IPS-18c (cell line): ENCODE results near the gene UIMC1.

Experiments used
- H3K4me3 ChIP-seq: 2 replicates; pipeline ENCODE4 v1.7.0; 2013; ENCODE audit warnings: low read depth, mild to moderate bottlenecking, low read length, moderate library complexity; ENCODE audit not compliant: insufficient read depth
- H3K9me3 ChIP-seq: one replicate; pipeline ENCODE4 v1.6.1; 2013; ENCODE audit warnings: mild to moderate bottlenecking, low read length, moderate library complexity; ENCODE audit not compliant: control insufficient read depth, insufficient read depth

UIMC1 gene

DNA sequence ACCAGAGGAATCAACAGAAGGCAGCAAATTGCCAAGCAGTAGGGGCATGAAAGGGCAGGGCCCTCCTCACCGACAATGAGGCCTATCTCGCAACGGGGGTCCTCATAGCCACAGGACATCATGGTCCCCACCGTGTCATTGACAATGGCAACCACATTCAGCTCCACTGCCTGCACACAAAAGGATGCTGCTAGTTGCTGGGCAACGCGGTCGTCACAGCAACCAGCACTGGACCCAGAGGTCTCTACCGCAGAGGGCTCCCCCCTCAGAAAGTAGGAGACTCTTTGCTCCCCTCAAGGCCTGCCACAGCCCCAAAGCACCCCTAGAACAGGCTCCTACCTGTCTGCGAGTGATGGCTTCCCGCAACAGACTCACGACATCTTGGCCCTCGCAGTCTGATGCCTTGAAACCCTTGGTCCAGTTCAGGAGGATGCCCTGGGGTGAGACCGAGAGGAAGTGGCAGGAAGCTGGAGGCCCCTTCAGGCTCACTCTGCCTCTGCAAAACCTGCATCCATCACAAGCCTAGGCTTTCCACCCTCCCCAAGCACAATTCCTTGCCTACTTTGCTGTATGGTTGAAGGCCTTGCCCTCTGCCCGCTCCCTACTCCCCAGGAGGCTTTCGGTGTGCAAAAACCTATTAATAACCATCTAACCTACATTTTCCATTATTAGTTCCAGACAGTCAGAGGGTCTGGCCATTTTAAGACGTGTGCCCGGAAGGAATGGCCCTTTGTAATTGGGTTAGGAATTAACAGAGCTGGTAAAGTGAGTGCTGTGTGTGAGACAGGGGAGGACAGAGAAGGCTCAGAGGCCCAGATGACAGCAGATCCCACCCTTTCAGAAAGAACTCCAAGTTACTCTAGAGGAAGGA lies 122.6 kb downstream of the UIMC1 start:
- Histone ChIP-seq H3K4me3 (no peak overlapping the region), H3K9me3 (no peaks in the 10 kb centered on the region)

DNA sequence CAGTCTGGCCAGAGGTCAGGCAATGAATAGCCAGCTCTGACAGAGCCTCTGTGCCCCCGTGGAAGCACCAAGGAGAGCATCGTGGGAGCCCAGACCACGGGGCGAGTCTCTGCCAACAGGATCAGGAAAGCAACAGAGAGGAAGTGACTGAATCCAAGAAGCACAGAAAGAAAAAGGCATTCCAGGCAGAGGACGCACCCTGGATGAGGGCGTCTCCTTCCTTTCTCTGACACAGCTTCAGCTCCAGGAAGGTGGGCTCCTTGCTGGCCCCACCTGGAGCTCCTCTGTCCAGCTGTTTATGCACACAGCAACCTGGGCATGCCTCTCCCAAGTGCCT lies 124.0 kb downstream of the UIMC1 start:
- H3K4me3 ChIP-seq = no peak overlapping the region
- no peaks in the 10 kb centered on the region for H3K9me3 ChIP-seq

DNA sequence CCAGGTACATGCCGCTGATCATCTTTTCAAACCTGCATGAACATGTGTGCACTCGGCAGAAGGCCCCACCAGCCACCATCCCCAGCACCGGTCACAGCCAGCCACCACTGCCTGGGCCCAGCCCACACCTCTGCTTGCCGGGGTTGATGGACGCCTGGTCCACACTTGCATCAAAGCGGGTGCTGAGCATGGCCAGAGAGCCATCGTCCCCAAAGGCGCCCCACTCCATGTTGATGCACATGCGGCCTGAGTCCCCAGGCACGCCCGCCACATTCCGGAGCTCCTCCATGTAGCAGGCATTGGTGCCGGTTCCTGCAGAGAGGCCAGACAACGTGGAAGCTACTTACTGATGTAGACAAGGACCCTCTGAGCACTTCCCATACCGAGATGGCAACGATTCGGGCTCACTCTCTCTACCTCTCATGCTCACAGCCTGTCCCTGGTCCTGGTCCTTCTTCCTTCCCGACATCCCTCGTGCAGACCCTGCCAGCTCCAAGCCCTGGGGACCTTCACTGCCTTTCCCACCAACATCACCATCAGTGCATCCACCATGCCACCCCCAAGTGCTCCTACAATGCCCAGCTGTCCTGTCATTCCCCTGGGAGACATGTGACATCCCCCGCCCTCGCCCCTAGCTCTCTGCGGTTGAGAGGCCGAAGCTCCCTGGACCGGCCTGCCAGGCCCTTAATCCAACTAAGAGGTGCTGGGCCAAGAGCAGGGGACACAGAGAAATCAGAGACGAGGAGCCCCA lies 124.6 kb downstream of the UIMC1 start:
- H3K9me3 ChIP-seq = no peaks in the 10 kb centered on the region

DNA sequence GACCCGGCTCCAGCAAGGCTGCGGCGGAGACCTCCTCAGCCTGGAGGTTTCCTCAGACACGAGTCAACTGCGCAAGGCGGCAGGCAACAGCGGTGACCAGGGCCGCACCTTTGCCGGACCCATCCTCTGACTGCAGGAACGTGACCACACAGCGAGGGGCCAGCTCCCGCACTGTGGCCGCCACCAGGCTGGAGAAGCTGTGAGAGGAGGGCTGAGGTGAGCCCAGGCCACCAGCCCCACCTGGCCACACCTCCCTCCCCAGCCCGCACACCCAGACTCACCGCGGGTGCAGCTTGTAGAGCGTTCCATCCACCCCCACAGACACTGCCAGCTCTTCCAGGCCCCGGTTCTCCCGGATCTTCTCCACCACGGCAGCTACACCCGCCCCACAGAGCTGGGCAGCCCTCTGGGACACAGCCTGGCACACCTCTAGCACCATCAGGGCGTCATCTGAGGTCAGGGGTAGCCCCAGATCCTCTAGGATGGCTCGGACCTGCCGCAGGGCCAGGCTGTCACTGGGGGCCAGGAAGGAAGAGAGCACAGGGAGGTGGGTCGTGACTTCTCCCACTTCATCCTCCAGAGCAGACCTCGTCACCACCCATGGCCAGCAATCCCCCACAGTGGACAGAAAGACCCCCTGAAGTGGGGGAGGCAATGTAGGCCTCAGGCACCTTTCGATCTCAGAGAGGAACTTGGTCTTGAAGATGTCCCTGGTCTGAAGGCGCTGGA lies 125.4 kb downstream of the UIMC1 start:
- no peaks in the 10 kb centered on the region for H3K9me3 ChIP-seq
- no peak overlapping the region for H3K4me3 ChIP-seq

More for the DNA sequence above, 124.6 kb downstream of the UIMC1 start:
- H3K4me3 ChIP-seq = no peak overlapping the region

DNA sequence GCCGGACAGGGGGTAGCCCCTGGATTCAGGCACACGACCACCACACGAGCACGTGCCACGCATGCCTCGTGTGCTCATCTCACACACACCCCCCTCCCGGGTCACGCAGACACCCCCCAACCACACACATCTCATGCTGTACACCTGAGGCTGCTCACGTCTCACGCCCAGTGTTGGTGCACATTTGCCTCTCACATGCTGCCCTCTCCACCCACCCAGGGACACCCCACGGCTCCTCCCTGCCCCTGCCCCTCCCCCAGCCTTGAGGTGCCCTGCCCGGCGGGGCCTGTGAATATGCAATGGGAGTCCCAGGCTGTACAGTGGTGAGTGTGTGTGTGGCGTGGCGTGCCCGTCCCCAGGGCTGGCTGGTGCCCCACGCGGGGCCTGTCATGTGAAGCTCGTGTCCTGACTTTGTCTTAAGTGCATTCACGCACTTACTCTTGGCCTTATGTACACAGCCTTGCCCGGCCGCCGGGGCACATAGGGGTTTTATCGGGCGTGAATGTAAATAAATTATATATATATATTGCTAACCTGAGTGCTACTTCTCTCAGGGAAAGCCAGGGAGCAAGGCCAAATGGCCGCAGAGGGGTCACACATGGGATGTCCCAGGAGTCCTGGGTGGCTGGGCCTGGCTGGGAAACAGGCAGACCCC lies 126.1 kb downstream of the UIMC1 start:
- Histone ChIP-seq H3K4me3 (no peak overlapping the region), H3K9me3 (no peaks in the 10 kb centered on the region)

DNA sequence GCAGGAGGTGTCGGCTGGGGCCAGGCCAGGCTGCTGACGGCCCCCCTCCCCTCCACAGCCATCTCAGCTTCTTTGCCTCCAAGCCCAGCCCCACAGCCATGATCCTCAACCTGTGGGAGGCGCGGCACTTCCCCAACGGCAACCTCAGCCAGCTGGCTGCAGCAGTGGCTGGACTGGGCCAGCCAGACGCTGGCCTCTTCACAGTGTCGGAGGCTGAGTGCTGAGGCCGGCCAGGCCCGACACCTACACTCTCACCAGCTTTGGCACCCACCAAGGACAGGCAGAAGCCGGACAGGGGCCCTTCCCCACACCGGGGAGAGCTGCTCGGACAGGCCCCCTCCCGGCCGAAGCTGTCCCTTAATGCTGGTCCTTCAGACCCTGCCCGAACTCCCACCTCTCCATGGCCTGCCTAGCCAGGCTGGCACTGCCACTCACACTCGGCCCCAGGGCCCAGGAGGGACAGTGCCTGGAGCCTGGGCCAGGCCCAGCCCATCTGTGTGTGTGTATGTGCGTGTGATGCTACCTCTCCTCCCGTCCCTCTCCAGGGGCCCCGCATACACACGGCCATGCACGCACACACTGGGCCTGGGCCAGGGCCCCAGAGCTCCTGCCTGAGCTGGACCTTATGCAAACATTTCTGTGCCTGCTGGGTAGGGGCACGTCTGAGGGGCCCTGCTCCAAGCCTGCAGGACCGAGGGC lies 126.8 kb downstream of the UIMC1 start:
- Histone ChIP-seq H3K4me3 (no peak overlapping the region), H3K9me3 (no peaks in the 10 kb centered on the region)

DNA sequence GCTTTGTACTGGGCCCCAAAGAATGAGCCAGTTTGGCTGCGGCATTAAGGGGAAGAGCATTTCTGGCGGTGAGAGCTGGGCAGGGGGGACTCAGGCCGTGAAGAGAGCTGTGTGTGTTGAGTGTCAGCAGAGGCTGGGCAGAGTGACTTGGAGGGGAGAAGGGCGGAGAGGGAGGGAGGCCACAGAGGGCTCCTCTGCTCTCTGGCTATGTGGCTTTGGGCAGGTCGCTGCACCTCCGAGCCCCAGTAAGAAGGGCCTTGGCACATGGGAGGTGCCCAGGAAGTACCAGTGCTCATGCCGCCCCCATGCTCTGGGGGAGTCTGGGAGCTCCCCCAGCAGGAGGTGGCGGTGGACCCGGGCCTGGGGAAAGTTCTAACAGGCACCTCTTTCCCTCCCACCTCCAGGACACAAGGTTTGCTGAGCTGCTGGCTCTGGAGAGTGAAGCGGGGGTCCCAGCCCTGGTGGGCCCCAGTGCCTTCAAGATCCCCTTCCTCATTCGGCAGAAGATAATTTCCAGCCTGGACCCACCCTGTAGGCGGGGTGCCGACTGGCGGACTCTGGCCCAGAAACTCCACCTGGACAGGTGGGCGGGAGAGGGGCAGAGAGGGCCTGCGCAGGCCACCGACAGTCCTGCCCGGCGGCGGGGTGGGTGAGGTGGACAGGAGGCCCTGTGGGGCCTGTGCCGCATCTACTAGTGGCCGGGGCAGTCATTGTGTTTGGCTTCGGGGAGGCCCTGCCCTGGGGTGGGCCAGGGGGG lies 127.5 kb downstream of the UIMC1 start:
- Histone ChIP-seq H3K4me3 (no peak overlapping the region), H3K9me3 (no peaks in the 10 kb centered on the region)

DNA sequence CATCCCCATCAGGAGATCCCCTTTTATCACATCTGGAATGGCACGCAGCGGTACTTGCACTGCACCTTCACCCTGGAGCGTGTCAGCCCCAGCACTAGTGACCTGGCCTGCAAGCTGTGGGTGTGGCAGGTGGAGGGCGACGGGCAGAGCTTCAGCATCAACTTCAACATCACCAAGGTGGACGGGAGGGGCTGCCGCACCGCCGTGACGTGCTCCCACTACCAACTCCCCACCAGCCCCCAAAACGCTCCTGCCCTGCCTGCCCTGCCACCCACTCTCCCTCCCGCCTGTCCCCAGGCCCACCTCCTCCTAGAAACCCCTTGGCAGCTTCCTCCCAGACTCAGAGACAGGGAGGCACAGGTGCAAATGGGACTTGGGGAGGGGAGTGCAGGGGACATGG lies 128.1 kb downstream of the UIMC1 start:
- Histone ChIP-seq H3K9me3 (no peaks in the 10 kb centered on the region), H3K4me3 (no peak overlapping the region)

DNA sequence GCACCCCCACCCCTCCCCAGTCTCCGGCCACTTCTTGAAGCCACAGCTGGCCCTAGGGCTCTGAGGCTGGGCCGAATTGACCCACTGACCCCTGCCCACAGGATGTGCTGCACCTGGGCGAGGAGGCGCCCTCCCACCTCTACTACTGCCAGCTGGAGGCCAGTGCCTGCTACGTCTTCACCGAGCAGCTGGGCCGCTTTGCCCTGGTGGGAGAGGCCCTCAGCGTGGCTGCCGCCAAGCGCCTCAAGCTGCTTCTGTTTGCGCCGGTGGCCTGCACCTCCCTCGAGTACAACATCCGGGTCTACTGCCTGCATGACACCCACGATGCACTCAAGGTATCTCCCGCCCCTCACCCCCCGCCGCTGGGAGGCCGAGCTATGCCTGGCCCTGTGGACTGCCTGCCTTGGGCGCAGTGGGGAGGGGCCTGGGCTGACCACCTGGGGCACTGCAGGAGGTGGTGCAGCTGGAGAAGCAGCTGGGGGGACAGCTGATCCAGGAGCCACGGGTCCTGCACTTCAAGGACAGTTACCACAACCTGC lies 128.7 kb downstream of the UIMC1 start:
- H3K9me3 ChIP-seq = no peaks in the 10 kb centered on the region
- no peak overlapping the region; the same call in 1 of the 2 replicates for H3K4me3 ChIP-seq

DNA sequence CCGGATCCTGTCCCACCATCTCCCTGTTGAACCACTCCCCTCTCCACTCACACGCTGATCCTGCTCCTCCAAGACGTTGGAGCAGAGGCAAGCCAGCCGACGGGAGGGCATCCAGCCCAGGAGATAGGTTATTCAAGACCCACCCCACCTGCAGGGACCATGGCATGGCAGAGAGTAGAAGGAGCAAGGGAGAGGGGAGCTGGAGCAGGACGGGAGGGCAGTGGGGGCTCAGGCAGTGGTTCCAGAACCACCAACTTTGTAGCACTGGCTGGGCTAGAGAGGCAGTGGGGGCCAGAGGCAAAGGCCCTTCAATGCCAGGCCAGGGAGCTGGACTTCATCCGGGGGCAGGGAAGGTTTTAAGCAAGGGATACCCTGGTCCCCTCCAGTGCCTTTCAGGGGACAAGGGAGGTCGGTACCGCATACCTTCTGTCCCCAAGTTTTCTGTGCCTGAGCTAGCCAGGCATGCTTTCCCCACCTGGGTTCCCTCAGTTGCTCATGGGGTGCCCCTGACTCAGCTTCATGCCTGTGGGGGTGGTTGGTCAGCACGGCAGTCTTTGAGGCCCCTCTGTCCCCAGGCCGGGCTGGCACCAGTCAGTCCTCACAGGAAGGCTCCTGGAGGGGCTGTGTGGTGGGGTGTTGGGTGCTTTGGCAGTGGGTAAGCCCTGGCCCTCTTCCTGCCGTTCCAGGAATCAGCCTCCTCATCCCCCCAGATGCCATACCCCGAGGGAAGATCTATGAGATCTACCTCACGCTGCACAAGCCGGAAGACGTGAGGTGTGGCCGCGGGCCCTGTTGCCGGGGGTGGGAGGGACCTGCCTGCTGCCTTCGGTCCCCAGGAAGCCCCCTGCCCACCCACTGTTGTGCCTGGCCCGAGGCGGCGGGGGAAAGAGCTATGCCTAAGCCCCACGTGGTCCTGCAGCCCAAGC lies 129.8 kb downstream of the UIMC1 start:
- Histone ChIP-seq H3K9me3 (no peaks in the 10 kb centered on the region), H3K4me3 (no peak overlapping the region)

DNA sequence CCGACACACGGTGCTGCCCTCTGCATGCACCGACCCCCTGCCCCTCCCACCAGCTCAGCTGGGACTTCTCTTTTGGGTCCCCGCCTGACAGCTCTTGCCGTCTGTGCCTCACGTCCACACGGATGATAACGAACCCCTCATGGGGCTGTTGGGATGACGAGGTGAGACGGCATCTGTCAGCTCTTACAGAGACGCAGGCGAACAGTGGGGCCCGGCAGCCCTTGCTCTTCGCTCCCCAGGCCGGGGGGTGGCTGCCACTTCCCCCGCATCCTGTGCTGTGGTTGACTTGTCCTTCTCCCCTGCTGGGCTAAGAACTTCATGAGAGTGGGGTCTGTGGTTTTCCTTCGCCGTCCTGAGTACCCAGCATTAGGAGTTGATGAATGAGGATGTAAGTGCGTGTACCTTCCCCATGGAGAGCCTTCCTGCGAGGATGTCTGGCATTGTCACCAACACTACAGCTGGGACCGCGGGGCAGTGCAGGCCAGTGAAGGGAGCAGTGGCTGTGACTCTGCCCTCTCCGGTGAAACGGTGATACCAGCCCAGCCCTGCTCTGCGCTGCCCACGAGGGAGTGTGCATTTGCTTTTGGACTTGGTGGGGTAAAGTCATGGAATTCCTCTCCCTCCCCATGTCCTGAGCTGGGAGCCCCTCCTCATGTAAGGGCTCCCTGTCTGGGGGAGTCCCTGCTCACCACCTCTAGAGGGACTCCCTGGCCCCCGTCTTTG lies 130.6 kb downstream of the UIMC1 start:
- no peak overlapping the region for H3K4me3 ChIP-seq
- no peaks in the 10 kb centered on the region for H3K9me3 ChIP-seq

DNA sequence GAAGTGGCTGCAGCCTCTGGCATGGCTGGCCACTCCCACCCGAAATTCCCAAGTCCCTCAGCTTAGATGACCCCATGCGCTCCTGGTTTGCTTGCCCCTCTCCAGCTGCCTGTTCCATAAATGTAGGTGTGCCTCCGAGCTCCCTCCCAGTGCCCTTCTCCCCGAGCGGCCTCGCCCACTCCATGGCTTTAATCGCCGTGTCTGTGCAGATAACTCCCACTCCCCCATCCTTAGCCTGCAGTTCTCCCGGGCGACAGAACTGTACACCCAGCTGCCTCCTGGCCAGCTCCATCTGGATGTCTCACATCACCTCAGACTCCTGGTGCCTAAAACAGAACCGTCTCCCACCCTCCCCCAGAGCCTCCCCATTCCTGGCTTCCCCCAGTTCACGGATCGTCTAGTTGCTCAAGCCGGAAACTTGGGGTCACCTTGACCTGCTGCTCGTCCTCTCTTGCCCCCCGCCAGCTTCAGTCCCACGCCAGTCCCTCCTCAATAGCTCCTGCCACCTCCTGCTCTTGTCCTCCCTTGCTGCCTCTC lies 131.5 kb downstream of the UIMC1 start:
- H3K9me3 ChIP-seq = no peaks in the 10 kb centered on the region
- no peak overlapping the region for H3K4me3 ChIP-seq

DNA sequence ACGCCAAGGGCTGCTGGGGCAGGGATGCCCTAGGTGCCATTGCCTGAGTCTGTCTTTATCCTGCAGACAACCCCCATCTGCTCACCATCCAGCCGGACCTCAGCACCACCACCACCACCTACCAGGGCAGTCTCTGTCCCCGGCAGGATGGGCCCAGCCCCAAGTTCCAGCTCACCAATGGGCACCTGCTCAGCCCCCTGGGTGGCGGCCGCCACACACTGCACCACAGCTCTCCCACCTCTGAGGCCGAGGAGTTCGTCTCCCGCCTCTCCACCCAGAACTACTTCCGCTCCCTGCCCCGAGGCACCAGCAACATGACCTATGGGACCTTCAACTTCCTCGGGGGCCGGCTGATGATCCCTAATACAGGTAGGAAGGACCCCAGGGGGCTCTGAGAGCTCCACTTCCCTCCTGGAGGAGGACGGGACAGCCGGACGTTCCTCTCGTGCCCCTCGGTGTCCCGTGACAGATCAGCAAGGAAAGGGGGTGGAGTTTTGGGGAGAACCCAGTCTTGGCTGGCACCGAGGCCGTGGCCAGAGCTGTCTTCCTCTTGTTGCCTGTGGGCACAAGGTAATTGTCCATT lies 132.3 kb downstream of the UIMC1 start:
- Histone ChIP-seq H3K9me3 (no peaks in the 10 kb centered on the region), H3K4me3 (no peak overlapping the region)

DNA sequence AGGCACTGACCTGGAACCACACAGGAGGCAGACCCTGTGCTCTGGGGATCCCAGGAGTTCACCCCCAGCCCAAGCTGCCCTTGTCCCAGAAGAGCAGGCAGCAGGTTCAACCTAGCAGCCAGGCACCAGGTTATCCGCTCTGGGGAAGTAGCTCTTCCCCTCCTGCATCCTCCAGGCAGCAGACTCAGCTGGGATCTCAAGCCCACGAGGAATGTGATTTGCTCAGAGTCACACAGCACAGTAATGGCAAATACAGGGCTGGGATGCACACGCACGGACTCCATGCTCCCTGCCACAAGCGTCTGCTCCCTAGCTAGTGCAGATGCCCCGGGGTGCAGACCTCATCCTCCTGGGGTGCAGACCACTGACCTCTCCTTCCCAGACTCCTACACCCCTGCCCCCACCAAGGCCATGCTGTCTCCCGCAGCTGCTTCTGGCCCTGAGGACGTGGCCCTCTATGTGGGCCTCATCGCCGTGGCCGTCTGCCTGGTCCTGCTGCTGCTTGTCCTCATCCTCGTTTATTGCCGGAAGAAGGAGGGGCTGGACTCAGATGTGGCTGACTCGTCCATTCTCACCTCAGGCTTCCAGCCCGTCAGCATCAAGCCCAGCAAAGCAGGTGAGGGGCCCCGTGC lies 132.9 kb downstream of the UIMC1 start:
- Histone ChIP-seq H3K9me3 (no peaks in the 10 kb centered on the region), H3K4me3 (no peak overlapping the region)
